ENCODE data around the gene CDHR3.

Gene CDHR3

DNA sequence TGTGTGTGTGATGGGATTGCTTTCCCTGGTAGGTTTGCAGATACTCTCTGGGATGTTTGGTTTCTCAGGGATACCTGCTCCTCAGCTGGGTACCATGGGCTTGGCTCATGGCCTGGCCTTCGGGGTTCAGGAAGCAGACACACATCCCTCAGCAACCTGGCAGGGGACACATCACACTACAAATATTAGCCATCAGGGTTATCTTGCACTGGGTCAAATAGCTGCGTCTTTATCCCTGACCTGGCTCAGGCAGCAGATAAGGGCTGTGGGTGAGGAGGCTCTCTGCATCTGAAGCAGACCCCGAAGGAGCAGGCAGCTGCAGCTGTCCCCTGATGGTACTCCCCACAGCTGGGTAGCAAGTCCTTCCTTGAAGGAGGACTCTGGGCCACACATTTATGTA lies 25.7 kb upstream of the CDHR3 start:
- Histone ChIP-seq H3K4me3 (ENCODE audit: low read length in 2 of 2) (no peak overlapping the region), H3K23ac (ENCODE audit: low read depth, low read length, poor library complexity) (no peak overlapping the region), H3K4ac (ENCODE audit: low read length) (no peak overlapping the region), H2AFZ (ENCODE audit: low read length) (no peak overlapping the region), H2BK120ac (ENCODE audit: low read depth, low read length) (no peak overlapping the region), H3K79me1 (ENCODE audit: low read depth, low read length) (peaks cover 1% of the 10 kb centered on the region), H3K27ac (replicated peaks; ENCODE audit: low read length) (no peak overlapping the region), H3K14ac (ENCODE audit: low read length) (no peak overlapping the region), H3K36me3 (replicated peaks in 1 of 2; ENCODE audit: control insufficient read depth in 2 of 2, insufficient read depth in 2 of 2, low read length in 2 of 2) (no peaks in the 10 kb centered on the region), H2BK12ac (ENCODE audit: low read length) (no peak overlapping the region), H4K8ac (ENCODE audit: low read depth, low read length) (no peak overlapping the region), H3K4me1 (ENCODE audit: control insufficient read depth in 2 of 2, insufficient read depth in 1 of 2, low read depth in 1 of 2, low read length in 2 of 2) (peaks cover 0 to 8% of the 10 kb centered on the region in 2 donors), H3K9me3 (replicated peaks in 1 of 2; ENCODE audit: control insufficient read depth in 2 of 2, insufficient read depth in 1 of 2, low read depth in 1 of 2, low read length in 2 of 2) (no peaks in the 10 kb centered on the region), H3K18ac (ENCODE audit: low read length) (no peak overlapping the region), H3K4me2 (ENCODE audit: insufficient read depth, low read length, poor library complexity, severe bottlenecking) (no peak overlapping the region), H3K9ac (ENCODE audit: low read depth, low read length, poor library complexity) (no peak overlapping the region), H3K27me3 (ENCODE audit: control insufficient read depth in 3 of 3, insufficient read depth in 3 of 3, low read depth in 1 of 3, low read length in 3 of 3) (no peaks in the 10 kb centered on the region), H2AK5ac (ENCODE audit: low read depth, low read length) (no peak overlapping the region), H2BK15ac (ENCODE audit: low read length) (no peak overlapping the region), H4K91ac (ENCODE audit: low read depth, low read length, poor library complexity) (no peak overlapping the region), H2BK5ac (ENCODE audit: low read length) (no peak overlapping the region)
- DNase-seq (ENCODE audit: low spot score), result no peak
- no CpG with 5 or more reads among the region's 3 CpGs for WGBS, 2 donors (ENCODE audit: extremely low coverage in 2 of 2, insufficient read length in 2 of 2, insufficient replicate concordance in 1 of 2)

GRCh38 chr7:105940109-105940508 lies 23.0 kb upstream of the CDHR3 start:
- H3K27me3 ChIP-seq (ENCODE audit: control insufficient read depth in 3 of 3, insufficient read depth in 3 of 3, low read depth in 1 of 3, low read length in 3 of 3), result no peaks in the 10 kb centered on the region

DNA sequence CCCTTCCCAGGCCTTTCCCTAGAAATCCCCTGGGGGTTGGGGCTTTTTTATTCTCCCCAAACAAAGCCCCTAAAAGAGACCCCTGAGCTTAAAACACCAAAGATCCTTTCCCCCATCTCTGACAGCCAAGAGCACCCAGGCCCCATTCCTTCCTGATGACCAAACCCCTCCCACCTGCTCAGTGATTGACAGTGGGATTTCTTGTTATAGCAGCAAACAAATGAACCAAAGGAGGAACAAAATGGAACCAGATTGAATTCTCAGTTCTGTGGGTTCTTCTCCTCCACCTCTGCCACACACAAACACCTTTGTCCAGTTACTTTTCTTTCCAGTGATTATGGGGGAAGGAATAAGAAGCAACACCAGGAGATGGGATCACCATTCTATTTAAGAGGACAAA lies 21.5 kb upstream of the CDHR3 start:
- no peak for DNase-seq (ENCODE audit: low spot score)
- Histone ChIP-seq H2AK5ac (ENCODE audit: low read depth, low read length) (no peak overlapping the region), H2BK5ac (ENCODE audit: low read length) (no peak overlapping the region), H3K4me3 (ENCODE audit: low read length in 2 of 2) (no peak overlapping the region), H3K36me3 (replicated peaks in 1 of 2; ENCODE audit: control insufficient read depth in 2 of 2, insufficient read depth in 2 of 2, low read length in 2 of 2) (no peaks in the 10 kb centered on the region), H4K91ac (ENCODE audit: low read depth, low read length, poor library complexity) (no peak overlapping the region), H3K14ac (ENCODE audit: low read length) (no peak overlapping the region), H3K4me2 (ENCODE audit: insufficient read depth, low read length, poor library complexity, severe bottlenecking) (no peak overlapping the region), H2BK12ac (ENCODE audit: low read length) (no peak overlapping the region), H3K9ac (ENCODE audit: low read depth, low read length, poor library complexity) (no peak overlapping the region), H3K27ac (replicated peaks; ENCODE audit: low read length) (no peak overlapping the region), H3K9me3 (replicated peaks in 1 of 2; ENCODE audit: control insufficient read depth in 2 of 2, insufficient read depth in 1 of 2, low read depth in 1 of 2, low read length in 2 of 2) (no peaks in the 10 kb centered on the region), H3K18ac (ENCODE audit: low read length) (no peak overlapping the region), H2BK120ac (ENCODE audit: low read depth, low read length) (no peak overlapping the region), H3K23ac (ENCODE audit: low read depth, low read length, poor library complexity) (no peak overlapping the region), H3K27me3 (ENCODE audit: control insufficient read depth in 3 of 3, insufficient read depth in 3 of 3, low read depth in 1 of 3, low read length in 3 of 3) (no peaks in the 10 kb centered on the region), H3K79me1 (ENCODE audit: low read depth, low read length) (peaks cover 1% of the 10 kb centered on the region), H2BK15ac (ENCODE audit: low read length) (no peak overlapping the region), H3K4me1 (ENCODE audit: control insufficient read depth in 2 of 2, insufficient read depth in 1 of 2, low read depth in 1 of 2, low read length in 2 of 2) (no peaks in the 10 kb centered on the region), H3K4ac (ENCODE audit: low read length) (no peak overlapping the region), H2AFZ (ENCODE audit: low read length) (no peak overlapping the region), H4K8ac (ENCODE audit: low read depth, low read length) (no peak overlapping the region)

More at GRCh38 chr7:105940109-105940508, 23.0 kb upstream of the CDHR3 start:
- Histone ChIP-seq H3K9me3 (replicated peaks in 1 of 2; ENCODE audit: control insufficient read depth in 2 of 2, insufficient read depth in 1 of 2, low read depth in 1 of 2, low read length in 2 of 2) (no peaks in the 10 kb centered on the region), H3K4ac (ENCODE audit: low read length) (no peak overlapping the region), H3K79me1 (ENCODE audit: low read depth, low read length) (peaks cover 1% of the 10 kb centered on the region), H2AK5ac (ENCODE audit: low read depth, low read length) (no peak overlapping the region), H3K23ac (ENCODE audit: low read depth, low read length, poor library complexity) (no peak overlapping the region), H3K4me2 (ENCODE audit: insufficient read depth, low read length, poor library complexity, severe bottlenecking) (no peak overlapping the region), H3K14ac (ENCODE audit: low read length) (no peak overlapping the region), H3K4me1 (ENCODE audit: control insufficient read depth in 2 of 2, insufficient read depth in 1 of 2, low read depth in 1 of 2, low read length in 2 of 2) (no peaks in the 10 kb centered on the region), H4K8ac (ENCODE audit: low read depth, low read length) (no peak overlapping the region), H2BK120ac (ENCODE audit: low read depth, low read length) (no peak overlapping the region), H2BK12ac (ENCODE audit: low read length) (no peak overlapping the region), H2AFZ (ENCODE audit: low read length) (no peak overlapping the region), H2BK5ac (ENCODE audit: low read length) (no peak overlapping the region), H2BK15ac (ENCODE audit: low read length) (no peak overlapping the region), H3K4me3 (ENCODE audit: low read length in 2 of 2) (no peak overlapping the region), H3K36me3 (replicated peaks in 1 of 2; ENCODE audit: control insufficient read depth in 2 of 2, insufficient read depth in 2 of 2, low read length in 2 of 2) (no peaks in the 10 kb centered on the region), H3K18ac (ENCODE audit: low read length) (no peak overlapping the region), H4K91ac (ENCODE audit: low read depth, low read length, poor library complexity) (no peak overlapping the region), H3K9ac (ENCODE audit: low read depth, low read length, poor library complexity) (no peak overlapping the region), H3K27ac (replicated peaks; ENCODE audit: low read length) (no peak overlapping the region)
- no CpG with 5 or more reads among the region's 4 CpGs for WGBS, 2 donors (ENCODE audit: extremely low coverage in 2 of 2, insufficient read length in 2 of 2, insufficient replicate concordance in 1 of 2)
- no peak for DNase-seq (ENCODE audit: low spot score)

DNA sequence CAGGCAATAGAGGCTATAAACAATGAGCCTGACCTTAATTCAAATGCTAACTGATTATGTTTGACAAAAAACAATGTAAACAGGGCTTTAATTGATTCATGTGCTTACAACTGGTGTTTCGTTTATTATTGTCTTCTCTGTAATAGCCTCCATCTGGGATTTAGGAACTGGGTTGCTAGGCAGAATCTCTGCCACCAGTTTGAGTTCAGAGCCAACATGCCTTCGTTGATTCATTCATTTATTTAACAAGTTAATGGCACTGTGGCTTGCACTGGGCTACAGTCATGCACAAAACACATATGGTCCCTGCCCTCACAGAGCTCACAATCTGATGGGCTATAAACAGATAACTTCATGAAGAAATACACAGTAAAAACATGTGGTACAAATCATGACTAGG lies 19.6 kb upstream of the CDHR3 start:
- Histone ChIP-seq H3K4me2 (ENCODE audit: insufficient read depth, low read length, poor library complexity, severe bottlenecking) (no peak overlapping the region), H2BK15ac (ENCODE audit: low read length) (no peak overlapping the region), H3K36me3 (replicated peaks in 1 of 2; ENCODE audit: control insufficient read depth in 2 of 2, insufficient read depth in 2 of 2, low read length in 2 of 2) (no peaks in the 10 kb centered on the region), H3K79me1 (ENCODE audit: low read depth, low read length) (peaks cover 1% of the 10 kb centered on the region), H4K91ac (ENCODE audit: low read depth, low read length, poor library complexity) (no peak overlapping the region), H2AK5ac (ENCODE audit: low read depth, low read length) (no peak overlapping the region), H3K9ac (ENCODE audit: low read depth, low read length, poor library complexity) (no peak overlapping the region), H3K4me3 (ENCODE audit: low read length in 2 of 2) (no peak overlapping the region), H3K23ac (ENCODE audit: low read depth, low read length, poor library complexity) (no peak overlapping the region), H3K9me3 (replicated peaks in 1 of 2; ENCODE audit: control insufficient read depth in 2 of 2, insufficient read depth in 1 of 2, low read depth in 1 of 2, low read length in 2 of 2) (no peaks in the 10 kb centered on the region), H2BK5ac (ENCODE audit: low read length) (no peak overlapping the region), H3K27ac (replicated peaks; ENCODE audit: low read length) (no peak overlapping the region), H2BK120ac (ENCODE audit: low read depth, low read length) (no peak overlapping the region), H3K27me3 (ENCODE audit: control insufficient read depth in 3 of 3, insufficient read depth in 3 of 3, low read depth in 1 of 3, low read length in 3 of 3) (no peaks in the 10 kb centered on the region), H4K8ac (ENCODE audit: low read depth, low read length) (no peak overlapping the region), H3K4ac (ENCODE audit: low read length) (no peak overlapping the region), H2AFZ (ENCODE audit: low read length) (no peak overlapping the region), H2BK12ac (ENCODE audit: low read length) (no peak overlapping the region), H3K18ac (ENCODE audit: low read length) (no peak overlapping the region), H3K4me1 (ENCODE audit: control insufficient read depth in 2 of 2, insufficient read depth in 1 of 2, low read depth in 1 of 2, low read length in 2 of 2) (no peaks in the 10 kb centered on the region), H3K14ac (ENCODE audit: low read length) (no peak overlapping the region)
- WGBS, 2 donors (ENCODE audit: extremely low coverage in 2 of 2, insufficient read length in 2 of 2, insufficient replicate concordance in 1 of 2), result no CpG with 5 or more reads among the region's 2 CpGs
- no peak for DNase-seq (ENCODE audit: low spot score)
